GM23248 (cell line): ENCODE measurements around the gene PFN3. TPM values are rescaled to one million over a fixed set of nuclear protein-coding genes. Genes with fewer than 3 reads are reported as not detected.

Source experiments
- DNase-seq: peaks from one replicate; pipeline ENCODE4 v3.0.0-alpha.2; 2015
- H2AFZ ChIP-seq: fragments of 200-600 bp; sonication (generic); 2 replicates; pipeline ENCODE4 v1.6.1; 2016; ENCODE audit warnings: antibody characterized with exemption
- H3F3A ChIP-seq: fragments of 200-600 bp; sonication (generic); 2 replicates; pipeline ENCODE4 v1.6.1; 2016; ENCODE audit warnings: mild to moderate bottlenecking, antibody characterized with exemption, mixed run types; ENCODE audit not compliant: insufficient read depth
- H3K27ac ChIP-seq: fragments of 200-600 bp; sonication (generic); 2 replicates; pipeline ENCODE4 v1.5.1; 2016; ENCODE audit warnings: mild to moderate bottlenecking
- H3K27me3 ChIP-seq: fragments of 200-600 bp; sonication (generic); replicated peaks from 2 replicates; pipeline ENCODE4 v1.6.1; 2016; ENCODE audit warnings: mild to moderate bottlenecking; ENCODE audit not compliant: insufficient read depth
- H3K36me3 ChIP-seq: fragments of 200-600 bp; sonication (generic); 2 replicates; pipeline ENCODE4 v1.6.1; 2016; ENCODE audit warnings: low read depth, mild to moderate bottlenecking
- H3K4me1 ChIP-seq: fragments of 200-600 bp; sonication (generic); 2 replicates; pipeline ENCODE4 v1.6.1; 2016; ENCODE audit warnings: mild to moderate bottlenecking; ENCODE audit not compliant: insufficient read depth
- H3K4me2 ChIP-seq: fragments of 200-600 bp; sonication (generic); one replicate; pipeline ENCODE4 v1.6.1; 2016; ENCODE audit warnings: mild to moderate bottlenecking; ENCODE audit not compliant: unreplicated experiment
- H3K4me3 ChIP-seq: fragments of 200-600 bp; sonication (generic); 2 replicates; pipeline ENCODE4 v1.5.1; 2016; ENCODE audit warnings: mild to moderate bottlenecking
- H3K79me2 ChIP-seq: fragments of 200-600 bp; sonication (generic); 2 replicates; pipeline ENCODE4 v1.6.1; 2016; ENCODE audit warnings: mild to moderate bottlenecking; ENCODE audit not compliant: insufficient read depth
- H3K9ac ChIP-seq: fragments of 200-600 bp; sonication (generic); 2 replicates; pipeline ENCODE4 v1.6.1; 2016; ENCODE audit warnings: mild to moderate bottlenecking
- H3K9me2 ChIP-seq: fragments of 200-600 bp; sonication (generic); 2 replicates; pipeline ENCODE4 v1.6.1; 2016; ENCODE audit warnings: mixed run types, mild to moderate bottlenecking, moderate library complexity; ENCODE audit not compliant: insufficient read depth
- H3K9me3 ChIP-seq: fragments of 200-600 bp; sonication (generic); one replicate; pipeline ENCODE4 v1.6.1; 2017; ENCODE audit warnings: low read depth
- H4K20me1 ChIP-seq: fragments of 200-600 bp; sonication (generic); 2 replicates; pipeline ENCODE4 v1.6.0; 2016; ENCODE audit not compliant: insufficient read depth
- EZH2 ChIP-seq: fragments of 200-600 bp; sonication (generic); IDR thresholded peaks from 2 replicates; pipeline ENCODE4 v1.6.1; 2018; ENCODE audit warnings: antibody characterized with exemption, mild to moderate bottlenecking; ENCODE audit not compliant: insufficient read depth, poor library complexity, severe bottlenecking
- EZH2phosphoT487 ChIP-seq: fragments of 200-600 bp; sonication (generic); IDR thresholded peaks from 2 replicates; pipeline ENCODE4 v1.6.1; 2018; ENCODE audit warnings: antibody characterized with exemption, moderate library complexity, mild to moderate bottlenecking, low read depth; ENCODE audit not compliant: insufficient read depth
- WGBS, 2 experiments: methylation state at CpG; one replicate each; pipeline ENCODE4 v1.1.6; 2015 to 2017; ENCODE audit warnings: low lambda C conversion rate in 2 of 2, low coverage in 1 of 2; ENCODE audit errors: missing lambda C conversion rate in 2 of 2; 5-methylcytosine and 5-hydroxymethylcytosine counted together
- in situ Hi-C: fragments of 300-500 bp; cut with MboI; formaldehyde crosslinking; loops from 2 replicates; pipeline ENCODE4 v1.15.0; 2020
- polyA plus RNA-seq: library from polyadenylated mRNA; unstranded; fragments of >200 nt; fragmentation: Nextera tagmentation; extraction: Ambion mirVana; gene quantifications from 2 replicates; pipeline ENCODE4 v1.2.1, GENCODE V29; 2016
- total RNA-seq: library from RNA; depleted of rRNA; stranded (reverse); fragments of >200 nt; shearing (Covaris generic); gene quantifications from 2 replicates; pipeline ENCODE4 v1.2.3, GENCODE V29; 2014

PFN3 gene
- total and polyA plus RNA-seq, 2 experiments from 2014 or later = not detected

DNA sequence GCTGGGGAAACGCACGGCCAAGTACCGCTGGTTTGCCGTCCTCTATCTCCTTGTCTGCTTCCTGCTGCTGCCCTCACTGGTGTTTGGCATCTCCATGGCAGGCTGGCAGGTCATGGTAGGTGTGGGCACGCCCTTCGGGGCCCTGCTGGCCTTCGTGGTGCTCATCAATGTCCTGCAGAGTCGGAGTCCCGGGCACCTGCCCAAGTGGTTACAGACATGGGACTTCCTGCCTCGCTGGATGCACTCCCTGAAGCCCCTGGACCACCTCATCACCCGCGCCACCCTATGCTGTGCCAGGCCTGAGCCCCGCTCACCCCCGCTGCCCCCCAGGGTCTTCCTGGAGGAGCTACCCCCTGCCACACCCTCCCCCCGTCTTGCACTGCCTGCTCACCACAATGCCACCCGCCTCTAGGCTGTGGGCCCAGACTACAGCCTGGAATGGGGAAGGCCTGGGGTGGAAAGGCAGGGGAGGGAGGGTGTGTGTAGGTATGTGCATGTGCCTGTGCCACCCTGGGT, 2.5 kb downstream of the PFN3 start:
- H3K9me2 ChIP-seq = no peaks in the 10 kb centered on the region
- no peaks in the 10 kb centered on the region for H3K79me2 ChIP-seq
- H3K27ac ChIP-seq = no peak overlapping the region
- WGBS, 2 experiments = 73 to 82% methylated on average over 12 to 16 of the region's 16 CpGs
- in situ Hi-C loops = loop anchor here (10.0 kb wide), 1 partner anchor 57 kb away; no protein-coding TSS in a partner anchor
- no peaks in the 10 kb centered on the region for H3K4me1 ChIP-seq
- H3K9ac ChIP-seq = no peak overlapping the region
- H3K36me3 ChIP-seq = no peaks in the 10 kb centered on the region
- H4K20me1 ChIP-seq = no peaks in the 10 kb centered on the region
- no peak for DNase-seq
- TF ChIP-seq EZH2phosphoT487 = no peak
- no peak for TF ChIP-seq EZH2
- peaks cover 8% of the 10 kb centered on the region; the same call in 1 of the 2 replicates for H3F3A ChIP-seq
- no peaks in the 10 kb centered on the region for H3K9me3 ChIP-seq
- no peak overlapping the region for H3K4me2 ChIP-seq
- H3K27me3 ChIP-seq = peaks cover 47% of the 10 kb centered on the region
- no peak overlapping the region for H3K4me3 ChIP-seq
- no peak overlapping the region for H2AFZ ChIP-seq

DNA sequence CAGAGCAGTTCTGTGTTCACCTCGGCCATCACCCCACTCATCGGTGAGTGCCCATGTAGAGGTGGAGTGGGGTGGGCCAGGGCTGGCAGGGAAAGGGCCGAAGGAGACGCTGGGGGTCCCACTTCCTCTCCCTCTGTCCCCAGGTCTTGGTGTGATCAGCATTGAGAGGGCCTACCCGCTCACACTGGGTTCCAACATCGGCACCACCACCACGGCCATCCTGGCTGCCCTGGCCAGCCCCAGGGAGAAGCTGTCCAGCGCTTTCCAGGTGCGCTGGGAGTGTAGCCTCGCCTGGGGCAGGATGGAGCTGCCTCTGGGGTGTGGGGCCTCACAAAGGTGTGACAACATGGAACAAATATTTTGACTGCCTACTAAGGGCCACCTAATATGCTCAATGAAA, 3.7 kb downstream of the PFN3 start:
- H3F3A ChIP-seq = peaks cover 5% of the 10 kb centered on the region; the same call in 1 of the 2 replicates
- H3K4me2 ChIP-seq = no peak overlapping the region
- no peak for DNase-seq
- TF ChIP-seq EZH2phosphoT487 (no peak), EZH2 (no peak)
- no peak overlapping the region for H3K4me3 ChIP-seq
- H3K4me1 ChIP-seq = no peaks in the 10 kb centered on the region
- H3K9ac ChIP-seq = no peak overlapping the region
- in situ Hi-C loops = loop anchor here (10.0 kb wide), 1 partner anchor 58 kb away; no protein-coding TSS in a partner anchor
- WGBS, 2 experiments = 70 to 78% methylated on average over 8 to 10 of the region's 10 CpGs
- peaks cover 36% of the 10 kb centered on the region for H3K27me3 ChIP-seq
- no peaks in the 10 kb centered on the region for H3K36me3 ChIP-seq
- H4K20me1 ChIP-seq = no peaks in the 10 kb centered on the region
- no peak overlapping the region for H2AFZ ChIP-seq
- H3K79me2 ChIP-seq = no peaks in the 10 kb centered on the region
- no peaks in the 10 kb centered on the region for H3K9me3 ChIP-seq
- H3K27ac ChIP-seq = no peak overlapping the region
- no peaks in the 10 kb centered on the region for H3K9me2 ChIP-seq

DNA sequence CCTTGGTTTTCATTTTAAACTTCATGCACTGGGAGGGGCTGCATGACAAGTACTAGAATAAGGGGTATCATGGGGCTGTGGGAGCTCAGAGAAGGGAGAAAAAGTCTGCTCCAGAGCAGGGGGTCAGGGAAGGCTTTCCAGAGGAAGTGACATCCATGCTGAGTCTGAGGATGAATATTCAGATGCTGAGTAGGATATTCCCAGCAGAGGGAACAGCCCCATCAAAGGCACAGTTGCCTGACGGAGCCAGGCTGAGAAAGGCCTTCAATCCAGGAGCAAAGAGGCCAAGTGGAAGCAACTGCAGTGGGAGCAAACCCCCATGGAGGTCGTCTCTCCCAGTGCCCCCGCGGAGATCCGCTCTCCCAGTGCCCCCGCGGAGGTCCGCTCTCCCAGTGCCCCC, 4.4 kb downstream of the PFN3 start:
- no peak overlapping the region for H2AFZ ChIP-seq
- no peak overlapping the region for H3K9ac ChIP-seq
- H3K4me2 ChIP-seq = no peak overlapping the region
- H3K9me2 ChIP-seq = no peaks in the 10 kb centered on the region
- no peaks in the 10 kb centered on the region for H3K79me2 ChIP-seq
- H3F3A ChIP-seq = no peaks in the 10 kb centered on the region
- TF ChIP-seq EZH2phosphoT487 = no peak
- TF ChIP-seq EZH2 = no peak
- peaks cover 29% of the 10 kb centered on the region for H3K27me3 ChIP-seq
- 30 to 52% methylated on average over 5 to 6 of the region's 8 CpGs for WGBS, 2 experiments
- H3K36me3 ChIP-seq = no peaks in the 10 kb centered on the region
- no peaks in the 10 kb centered on the region for H3K9me3 ChIP-seq
- H3K27ac ChIP-seq = no peak overlapping the region
- no peaks in the 10 kb centered on the region for H4K20me1 ChIP-seq
- in situ Hi-C loops = loop anchor here (10.0 kb wide), 1 partner anchor 59 kb away; no protein-coding TSS in a partner anchor
- no peak for DNase-seq
- H3K4me1 ChIP-seq = no peaks in the 10 kb centered on the region
- no peak overlapping the region for H3K4me3 ChIP-seq

DNA sequence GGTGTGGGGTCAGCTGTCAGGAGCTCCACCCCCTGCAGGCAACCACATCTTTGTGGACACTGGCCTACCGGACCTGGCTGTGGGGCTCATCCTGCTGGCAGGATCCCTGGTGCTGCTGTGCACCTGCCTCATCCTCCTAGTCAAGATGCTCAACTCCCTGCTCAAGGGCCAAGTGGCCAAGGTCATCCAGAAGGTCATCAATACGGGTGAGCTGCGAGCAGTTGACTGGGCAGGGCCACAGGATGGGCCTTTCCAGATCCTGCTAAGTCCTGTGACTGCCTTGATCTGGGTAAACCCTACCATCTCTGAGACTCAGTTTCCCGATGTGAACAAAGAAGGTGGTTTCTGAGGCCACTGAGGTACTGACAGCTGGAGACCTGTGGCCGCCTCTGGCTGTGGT, 6.5 kb downstream of the PFN3 start:
- DNase-seq = no peak
- Histone ChIP-seq H3K9me2 (no peaks in the 10 kb centered on the region), H3K4me3 (no peak overlapping the region), H3K36me3 (no peaks in the 10 kb centered on the region), H3K9ac (no peak overlapping the region), H4K20me1 (no peaks in the 10 kb centered on the region), H3K27me3 (0 out of 2 replicates have a peak, but pooled peaks cover 10% of the 10 kb centered on the region), H3K27ac (no peak overlapping the region), H3K79me2 (no peaks in the 10 kb centered on the region), H3F3A (peaks cover 12% of the 10 kb centered on the region), H3K9me3 (no peaks in the 10 kb centered on the region), H3K4me1 (peaks cover 11% of the 10 kb centered on the region), H3K4me2 (no peak overlapping the region), H2AFZ (no peak overlapping the region)
- in situ Hi-C loops = loop anchor here (10.0 kb wide), 1 partner anchor 61 kb away; no protein-coding TSS in a partner anchor
- no peak for TF ChIP-seq EZH2phosphoT487
- TF ChIP-seq EZH2 = no peak
- 51 to 71% methylated on average over 5 of the region's 5 CpGs for WGBS, 2 experiments
